Esophagus squamous epithelium (tissue), 5 donors: ENCODE data around the gene PPIH. TPM values are rescaled to one million over a fixed set of nuclear protein-coding genes. Genes with fewer than 3 reads are reported as not detected.

Experiments used
- DNase-seq: peaks from one replicate; lab custom pipeline; 2025; lab: John Stamatoyannopoulos, UW
- H3K27ac ChIP-seq, 4 donors: fragments of 200-600 bp; sonication (generic); one replicate each; pipeline ENCODE4 v1.5.1; 2016 to 2019; ENCODE audit warnings: mild to moderate bottlenecking in 1 of 4
- H3K27me3 ChIP-seq, 4 donors: fragments of 200-600 bp; sonication (generic); 1 replicate in 3 of 4; 2 replicates in 1 of 4; pipeline versions ENCODE4 v1.5.1 to v1.6.0; 2017 to 2021; ENCODE audit warnings: antibody characterized with exemption in 1 of 4
- H3K36me3 ChIP-seq, 3 donors: fragments of 200-600 bp; sonication (generic); one replicate each; pipeline ENCODE4 v1.5.1; 2016 to 2019
- H3K4me1 ChIP-seq, 3 donors: fragments of 200-600 bp; sonication (generic); one replicate each; pipeline ENCODE4 v1.5.1; 2017 to 2019
- H3K4me3 ChIP-seq, 4 donors: fragments of 200-600 bp; sonication (generic); 1 replicate in 3 of 4; 2 replicates in 1 of 4; pipeline ENCODE4 v1.5.1; 2016 to 2019; ENCODE audit warnings: mild to moderate bottlenecking in 2 of 4, moderate library complexity in 1 of 4
- H3K9me3 ChIP-seq, 3 donors: fragments of 200-600 bp; sonication (generic); one replicate each; pipeline ENCODE4 v1.5.1; 2016 to 2019
- POLR2A ChIP-seq, 4 donors: fragments of 450-650 bp; IDR thresholded peaks; one replicate each; pipeline ENCODE4 v1.6.1; 2017; ENCODE audit warnings: antibody characterized with exemption in 4 of 4, mild to moderate bottlenecking in 4 of 4, moderate library complexity in 3 of 4
- WGBS, 2 donors: methylation state at CpG; one replicate each; pipeline ENCODE4 v1.1.5; 2018; 5-methylcytosine and 5-hydroxymethylcytosine counted together
- intact Hi-C: fragments of 100-400 bp; cut with DNase I; formaldehyde crosslinking; loops from one replicate; pipeline ENCODE4 v1.15.0; 2022
- total RNA-seq, 4 donors: library from RNA; depleted of rRNA; stranded (reverse); fragments of >200 nt; gene quantifications; one replicate each; pipeline ENCODE4 v1.1.0, GENCODE V29; 2016
- TF ChIP-seq, protein P1 (sequence below), 6 experiments: fragments of 450-650 bp in 4 of 6; fragments of 200-600 bp in 2 of 6; sonication (generic) in 2 of 6; IDR thresholded peaks; one replicate each; pipeline ENCODE4 v1.5.1; 2016 to 2019; ENCODE audit warnings: antibody characterized with exemption in 6 of 6, mild to moderate bottlenecking in 4 of 6, moderate library complexity in 4 of 6
- donor health status: DM: yes; HTN: yes; CAD: no.

PPIH gene
- total RNA-seq, 4 donors from 2014 or later, result 29.2 to 56.2 (median 43.4) TPM

DNA sequence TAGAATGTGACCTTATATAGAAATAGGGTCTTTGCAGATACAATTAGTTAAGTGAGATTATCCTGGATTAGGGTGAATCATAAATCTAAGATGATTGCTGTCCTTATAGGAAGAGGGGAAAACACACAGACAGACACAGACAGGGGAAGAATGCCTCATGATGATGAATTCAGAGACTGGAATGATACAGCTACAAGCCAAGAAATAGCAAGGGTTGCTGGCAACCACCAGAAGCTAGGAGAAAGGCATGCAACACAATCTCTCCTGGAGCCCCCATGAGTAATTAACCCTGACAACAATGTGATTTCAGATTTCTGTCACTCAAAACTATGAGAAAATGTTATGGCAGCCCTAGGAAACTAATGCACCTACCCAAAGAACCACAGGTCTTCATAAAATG is 19.1 kb upstream of the PPIH start:
- Histone ChIP-seq H3K4me1 (no peaks in the 10 kb centered on the region), H3K9me3 (no peaks in the 10 kb centered on the region), H3K27me3 (no peaks in the 10 kb centered on the region), H3K36me3 (no peaks in the 10 kb centered on the region), H3K4me3 (no peak overlapping the region), H3K27ac (no peak overlapping the region)
- TF ChIP-seq, protein P1, sequence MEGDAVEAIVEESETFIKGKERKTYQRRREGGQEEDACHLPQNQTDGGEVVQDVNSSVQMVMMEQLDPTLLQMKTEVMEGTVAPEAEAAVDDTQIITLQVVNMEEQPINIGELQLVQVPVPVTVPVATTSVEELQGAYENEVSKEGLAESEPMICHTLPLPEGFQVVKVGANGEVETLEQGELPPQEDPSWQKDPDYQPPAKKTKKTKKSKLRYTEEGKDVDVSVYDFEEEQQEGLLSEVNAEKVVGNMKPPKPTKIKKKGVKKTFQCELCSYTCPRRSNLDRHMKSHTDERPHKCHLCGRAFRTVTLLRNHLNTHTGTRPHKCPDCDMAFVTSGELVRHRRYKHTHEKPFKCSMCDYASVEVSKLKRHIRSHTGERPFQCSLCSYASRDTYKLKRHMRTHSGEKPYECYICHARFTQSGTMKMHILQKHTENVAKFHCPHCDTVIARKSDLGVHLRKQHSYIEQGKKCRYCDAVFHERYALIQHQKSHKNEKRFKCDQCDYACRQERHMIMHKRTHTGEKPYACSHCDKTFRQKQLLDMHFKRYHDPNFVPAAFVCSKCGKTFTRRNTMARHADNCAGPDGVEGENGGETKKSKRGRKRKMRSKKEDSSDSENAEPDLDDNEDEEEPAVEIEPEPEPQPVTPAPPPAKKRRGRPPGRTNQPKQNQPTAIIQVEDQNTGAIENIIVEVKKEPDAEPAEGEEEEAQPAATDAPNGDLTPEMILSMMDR (IDR thresholded peaks at IDR 0.05), result no peak
- no peak for TF ChIP-seq POLR2A (IDR thresholded peaks at IDR 0.05)
- DNase-seq, result no peak
- intact Hi-C loops, result no loop called here

DNA sequence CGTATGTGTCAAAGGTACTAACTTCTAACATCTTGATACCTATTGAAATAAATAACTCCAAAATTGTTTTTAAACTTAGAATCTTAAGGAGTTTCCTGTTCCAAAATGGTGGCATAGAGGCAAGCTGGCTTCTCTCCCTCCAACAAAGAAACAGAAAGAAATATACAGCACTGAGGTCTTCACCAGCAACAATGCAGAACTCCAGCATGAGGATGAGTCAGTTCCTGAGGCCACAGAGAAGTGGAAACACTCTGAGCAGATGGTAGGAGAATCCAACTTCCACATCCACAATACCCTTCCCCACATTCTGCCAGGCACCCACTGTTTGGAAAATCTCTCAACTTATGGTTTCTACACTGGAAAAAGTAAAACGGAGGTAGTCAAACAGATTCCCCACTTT is 12.2 kb upstream of the PPIH start:
- 83 to 93% methylated on average over 2 of the region's 2 CpGs for WGBS, 2 donors
- no peak for DNase-seq
- intact Hi-C loops, result no loop called here
- H3K27ac ChIP-seq, result no peak overlapping the region
- H3K9me3 ChIP-seq, result peaks cover 0 to 4% (median 0%) of the 10 kb centered on the region in 3 donors
- H3K27me3 ChIP-seq, result no peaks in the 10 kb centered on the region
- H3K36me3 ChIP-seq, result no peaks in the 10 kb centered on the region
- H3K4me3 ChIP-seq, result no peak overlapping the region
- TF ChIP-seq, protein P1 (IDR thresholded peaks at IDR 0.05), result no peak
- TF ChIP-seq POLR2A (IDR thresholded peaks at IDR 0.05), result no peak
- no peaks in the 10 kb centered on the region for H3K4me1 ChIP-seq

DNA sequence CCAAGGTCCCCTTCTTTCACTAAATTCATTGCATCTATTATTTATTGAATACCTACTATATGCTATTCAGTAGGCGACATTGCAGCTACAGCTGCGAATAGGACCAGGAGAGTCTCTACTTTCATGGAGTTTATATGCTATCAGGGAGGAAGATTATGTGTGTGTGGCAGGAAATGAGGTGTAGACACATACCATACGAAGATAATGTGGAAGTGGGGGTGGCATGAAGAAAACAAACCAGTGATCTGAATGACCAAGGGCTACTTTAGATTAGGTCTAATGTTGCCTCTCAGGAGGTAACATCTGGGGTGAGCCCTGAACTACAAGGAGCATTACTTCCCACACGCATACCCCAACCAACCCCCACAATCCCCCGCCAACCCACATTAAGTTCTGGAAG is 1.0 kb upstream of the PPIH start:
- Histone ChIP-seq H3K36me3 (peaks cover 0 to 25% (median 4%) of the 10 kb centered on the region in 3 donors), H3K4me3 (peak overlapping the region in 3 of 4 donors; percentile 68 to 91 (median 73)), H3K27me3 (no peaks in the 10 kb centered on the region), H3K27ac (peak overlapping the region; percentile 29 to 93 (median 86)), H3K4me1 (peaks cover 5 to 28% (median 18%) of the 10 kb centered on the region in 3 donors), H3K9me3 (no peaks in the 10 kb centered on the region)
- 64 to 78% methylated on average over 4 to 5 of the region's 5 CpGs for whole genome bisulfite sequencing, 2 donors
- DNase-seq, result no peak
- intact Hi-C loops, result no loop called here
- TF ChIP-seq POLR2A (IDR thresholded peaks at IDR 0.05), result no peak
- TF ChIP-seq, protein P1 (IDR thresholded peaks at IDR 0.05), result no peak

DNA sequence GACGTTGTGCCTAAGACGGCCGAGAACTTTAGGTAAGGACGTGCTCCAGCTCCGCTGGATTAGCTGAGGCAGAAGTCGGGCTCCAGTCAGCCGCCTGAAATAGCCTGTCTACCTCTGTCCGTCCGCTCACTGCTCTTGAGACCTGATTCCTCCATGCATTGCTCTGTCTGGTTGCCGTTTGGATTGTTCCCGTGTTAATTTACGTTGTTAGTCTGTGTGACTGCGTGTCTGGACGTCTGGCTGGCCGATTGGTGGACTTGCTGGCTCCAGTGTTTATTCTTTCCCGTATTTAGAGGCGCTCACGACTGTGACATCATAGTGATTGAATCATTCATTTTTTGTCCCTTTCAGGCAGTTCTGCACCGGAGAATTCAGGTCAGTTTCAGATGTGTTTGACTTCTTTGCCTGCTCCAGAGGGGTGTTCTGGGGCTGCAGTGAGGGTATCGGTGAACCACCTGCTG is 684 bp downstream of the PPIH start:
- no peak for DNase-seq
- Histone ChIP-seq H3K4me1 (peaks cover 5 to 28% (median 18%) of the 10 kb centered on the region in 3 donors), H3K9me3 (no peaks in the 10 kb centered on the region), H3K27me3 (no peaks in the 10 kb centered on the region), H3K27ac (peak overlapping the region; percentile 83 to 93 (median 92)), H3K4me3 (peak overlapping the region; percentile 66 to 91 (median 70)), H3K36me3 (peaks cover 0 to 40% (median 4%) of the 10 kb centered on the region in 3 donors)
- no peak for TF ChIP-seq POLR2A (IDR thresholded peaks at IDR 0.05)
- TF ChIP-seq, protein P1 (IDR thresholded peaks at IDR 0.05), result no peak
- intact Hi-C loops, result no loop called here
- WGBS, 2 donors, result 6 to 7% methylated on average over 20 of the region's 20 CpGs

DNA sequence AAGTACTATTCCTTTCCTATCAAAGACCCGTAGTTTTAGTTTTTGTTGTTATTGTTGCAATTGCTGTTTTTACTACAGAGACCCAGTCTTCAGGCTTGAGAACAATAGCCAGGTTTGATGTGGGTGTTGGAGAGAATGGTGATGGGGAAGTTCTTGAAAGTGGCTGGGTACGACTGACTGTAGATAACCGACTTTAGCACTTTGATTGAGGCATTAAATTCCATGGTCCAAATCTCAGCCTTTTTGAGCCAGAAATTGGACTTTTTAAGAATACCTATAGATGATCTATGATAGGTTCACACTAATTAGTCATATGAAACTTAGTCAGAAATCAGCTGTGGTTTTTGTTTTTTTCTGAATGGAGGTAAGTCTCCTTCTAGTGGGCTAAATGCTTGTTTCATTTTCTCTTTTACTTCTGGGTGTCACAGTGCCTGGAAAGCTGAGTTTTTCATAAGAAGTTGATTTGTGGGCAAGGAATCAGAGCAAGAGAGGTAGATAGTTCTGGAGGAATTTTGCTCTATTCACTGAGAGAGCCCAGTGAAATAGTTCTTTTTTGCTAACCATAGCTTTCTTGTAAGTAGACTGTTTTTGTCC is 2.8 kb downstream of the PPIH start:
- Histone ChIP-seq H3K36me3 (peaks cover 4 to 61% (median 11%) of the 10 kb centered on the region in 3 donors), H3K27me3 (no peaks in the 10 kb centered on the region), H3K4me3 (no peak overlapping the region), H3K9me3 (no peaks in the 10 kb centered on the region), H3K27ac (no peak overlapping the region), H3K4me1 (peaks cover 5 to 28% (median 18%) of the 10 kb centered on the region in 3 donors)
- intact Hi-C loops, result no loop called here
- DNase-seq, result no peak
- 61 to 78% methylated on average over 3 of the region's 3 CpGs for WGBS, 2 donors
- TF ChIP-seq, protein P1 (IDR thresholded peaks at IDR 0.05), result no peak
- TF ChIP-seq POLR2A (IDR thresholded peaks at IDR 0.05), result no peak
